Nephron (organoid): ENCODE results near the gene ZFHX2.
A peak's percentile ranks its signal among the peaks of the same experiment; 100 is the strongest.

Experiments used
- H3K27ac Mint-ChIP-seq, 3 experiments: 2 replicates each; pipeline ENCODE4 v1.8.0; 2020; ENCODE audit warnings: mixed read lengths in 3 of 3, mild to moderate bottlenecking in 2 of 3, moderate library complexity in 1 of 3
- H3K27me3 Mint-ChIP-seq: 2 replicates; pipeline ENCODE4 v1.8.0; 2021; ENCODE audit warnings: low read depth, mild to moderate bottlenecking, moderate library complexity, mixed read lengths
- H3K36me3 Mint-ChIP-seq: 2 replicates; pipeline ENCODE4 v1.8.0; 2020; ENCODE audit warnings: low read depth, mixed read lengths
- H3K4me1 Mint-ChIP-seq: 2 replicates; pipeline ENCODE4 v1.8.0; 2020; ENCODE audit warnings: mixed read lengths
- H3K4me3 Mint-ChIP-seq, 3 experiments: 2 replicates each; pipeline ENCODE4 v1.8.0; 2020; ENCODE audit warnings: mild to moderate bottlenecking in 3 of 3, mixed read lengths in 3 of 3, moderate library complexity in 2 of 3
- H3K9me3 Mint-ChIP-seq: 2 replicates; pipeline ENCODE4 v1.8.0; 2020; ENCODE audit warnings: mixed read lengths
- CTCF ChIP-seq, 3 experiments: fragments of 200-600 bp; sonication (generic); IDR thresholded peaks; one replicate each; pipeline ENCODE4 v1.5.0; 2021; ENCODE audit warnings: antibody characterized with exemption in 3 of 3; ENCODE audit not compliant: unreplicated experiment in 3 of 3

ZFHX2 gene

GRCh38 chr14:23530375-23531055 is 21.1 kb downstream of the ZFHX2 start:
- Mint-ChIP-seq H3K36me3 (peaks cover 17% of the 10 kb centered on the region), H3K27ac (peak overlapping the region; percentile 84 to 98 (median 94)), H3K9me3 (no peaks in the 10 kb centered on the region), H3K4me3 (peak overlapping the region in 1 of 3 experiments; percentile 12), H3K27me3 (no peaks in the 10 kb centered on the region), H3K4me1 (peaks cover 28% of the 10 kb centered on the region)
- TF ChIP-seq CTCF (IDR thresholded peaks at IDR 0.05; ENCODE audit: unreplicated experiment in 3 of 3): no peak

GRCh38 chr14:23529016-23529415 is 22.5 kb downstream of the ZFHX2 start:
- Mint-ChIP-seq H3K27ac (peak overlapping the region; percentile 84 to 98 (median 94)), H3K4me3 (peak overlapping the region in 1 of 3 experiments; percentile 0), H3K36me3 (peaks cover 17% of the 10 kb centered on the region), H3K27me3 (no peaks in the 10 kb centered on the region), H3K9me3 (no peaks in the 10 kb centered on the region), H3K4me1 (peaks cover 28% of the 10 kb centered on the region)
- TF ChIP-seq CTCF (IDR thresholded peaks at IDR 0.05; ENCODE audit: unreplicated experiment in 3 of 3): no peak

- Mint-ChIP-seq H3K9me3 (no peaks in the 10 kb centered on the region), H3K4me1 (peaks cover 28% of the 10 kb centered on the region), H3K4me3 (no peak overlapping the region), H3K36me3 (peaks cover 17% of the 10 kb centered on the region), H3K27me3 (no peaks in the 10 kb centered on the region), H3K27ac (peak overlapping the region; percentile 84 to 98 (median 94))
- no peak for TF ChIP-seq CTCF (IDR thresholded peaks at IDR 0.05; ENCODE audit: unreplicated experiment in 3 of 3)
Measured at GRCh38 chr14:23528555-23528954, 23.0 kb downstream of the ZFHX2 start.

- no peak for TF ChIP-seq CTCF (IDR thresholded peaks at IDR 0.05; ENCODE audit: unreplicated experiment in 3 of 3)
- Mint-ChIP-seq H3K4me1 (peaks cover 21% of the 10 kb centered on the region), H3K4me3 (no peak overlapping the region), H3K36me3 (peaks cover 17% of the 10 kb centered on the region), H3K9me3 (no peaks in the 10 kb centered on the region), H3K27me3 (no peaks in the 10 kb centered on the region), H3K27ac (no peak overlapping the region)
Measured at GRCh38 chr14:23525611-23526010, 26.0 kb downstream of the ZFHX2 start.

- no peak overlapping the region for H3K4me3 Mint-ChIP-seq
- H3K4me1 Mint-ChIP-seq: peaks cover 14% of the 10 kb centered on the region
- H3K27me3 Mint-ChIP-seq: no peaks in the 10 kb centered on the region
- no peak overlapping the region for H3K27ac Mint-ChIP-seq
- TF ChIP-seq CTCF (IDR thresholded peaks at IDR 0.05; ENCODE audit: unreplicated experiment in 3 of 3): no peak
- H3K9me3 Mint-ChIP-seq: no peaks in the 10 kb centered on the region
- H3K36me3 Mint-ChIP-seq: peaks cover 17% of the 10 kb centered on the region
Measured at GRCh38 chr14:23524954-23525353, 26.6 kb downstream of the ZFHX2 start.
